GM18907 (cell line): Measurements from ENCODE around the gene ACTBL2.
"Not testable (repeated sequence)": the region's sequence is repeated elsewhere in the genome, so short reads cannot be mapped to it uniquely, and the experiment has no call there.

Source experiments
- ATAC-seq: cut with Tn5 transposase; IDR thresholded peaks from one replicate; pipeline ENCODE4 v1.9.1; 2021; ENCODE audit warnings: mild to moderate bottlenecking, moderate library complexity; ENCODE audit not compliant: unreplicated experiment

Gene ACTBL2

GRCh38 chr5:57494104-57495098, 11.8 kb upstream of the ACTBL2 start:
- ATAC-seq, result peak; percentile 56

GRCh38 chr5:57493034-57493433, 10.4 kb upstream of the ACTBL2 start:
- ATAC-seq, result no peak

GRCh38 chr5:57492632-57493031, 10.0 kb upstream of the ACTBL2 start:
- ATAC-seq, result no peak

- no peak for ATAC-seq
These were observed 8.9 kb upstream of the ACTBL2 start for GRCh38 chr5:57491369-57491965.

GRCh38 chr5:57488215-57488955, 5.8 kb upstream of the ACTBL2 start:
- ATAC-seq, result no peak

GRCh38 chr5:57486027-57486602, 3.5 kb upstream of the ACTBL2 start:
- ATAC-seq, result no peak

GRCh38 chr5:57478826-57479225, 3.8 kb downstream of the ACTBL2 start:
- no peak for ATAC-seq

- ATAC-seq, result no peak
These were observed 6.0 kb downstream of the ACTBL2 start for GRCh38 chr5:57476601-57477056.

- no peak for ATAC-seq
These were observed 12.3 kb downstream of the ACTBL2 start for GRCh38 chr5:57470339-57470738.

GRCh38 chr5:57468481-57469163, 14.0 kb downstream of the ACTBL2 start:
- no peak for ATAC-seq

GRCh38 chr5:57466544-57466943, 16.1 kb downstream of the ACTBL2 start:
- no peak for ATAC-seq

GRCh38 chr5:57460056-57460455, 22.6 kb downstream of the ACTBL2 start:
- ATAC-seq, result not testable (repeated sequence)

GRCh38 chr5:57458443-57458842, 24.2 kb downstream of the ACTBL2 start:
- ATAC-seq, result no peak

- no peak for ATAC-seq
These were observed 26.0 kb downstream of the ACTBL2 start for GRCh38 chr5:57456531-57457135.

- no peak for ATAC-seq
These were observed 26.8 kb downstream of the ACTBL2 start for GRCh38 chr5:57455511-57456455.

- no peak for ATAC-seq
These were observed 27.7 kb downstream of the ACTBL2 start for GRCh38 chr5:57454896-57455295.

GRCh38 chr5:57453728-57454127, 28.9 kb downstream of the ACTBL2 start:
- ATAC-seq, result no peak

GRCh38 chr5:57452885-57453284, 29.7 kb downstream of the ACTBL2 start:
- ATAC-seq, result no peak
